Measurements from ENCODE around the gene NFKBIA. TPM values are rescaled to one million over a fixed set of nuclear protein-coding genes. Genes with fewer than 3 reads are reported as not detected.

Gene NFKBIA
- total RNA-seq, 1 donor from 2014 or later, result 41.9 TPM

DNA sequence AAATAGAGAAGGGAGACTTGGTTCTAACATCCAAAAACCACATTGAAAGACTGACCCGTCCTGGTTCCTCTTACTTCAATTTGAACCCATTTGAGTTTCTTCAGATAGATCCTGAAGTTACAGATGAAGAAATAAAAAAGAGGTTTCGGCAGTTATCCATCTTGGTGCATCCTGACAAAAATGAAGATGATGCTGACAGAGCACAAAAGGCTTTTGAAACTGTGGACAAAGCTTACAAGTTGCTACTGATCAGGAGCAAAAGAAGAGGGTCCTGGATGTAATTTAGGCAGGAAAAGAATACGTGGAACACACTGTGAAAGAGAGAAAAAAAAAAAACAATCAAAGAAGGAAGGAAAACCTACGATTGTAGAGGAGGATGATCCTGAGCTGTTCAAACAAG is 25.4 kb upstream of the NFKBIA start:
- H3K27me3 Mint-ChIP-seq (ENCODE audit: unreplicated experiment), result peaks cover 3% of the 10 kb centered on the region
- TF ChIP-seq, protein P1, sequence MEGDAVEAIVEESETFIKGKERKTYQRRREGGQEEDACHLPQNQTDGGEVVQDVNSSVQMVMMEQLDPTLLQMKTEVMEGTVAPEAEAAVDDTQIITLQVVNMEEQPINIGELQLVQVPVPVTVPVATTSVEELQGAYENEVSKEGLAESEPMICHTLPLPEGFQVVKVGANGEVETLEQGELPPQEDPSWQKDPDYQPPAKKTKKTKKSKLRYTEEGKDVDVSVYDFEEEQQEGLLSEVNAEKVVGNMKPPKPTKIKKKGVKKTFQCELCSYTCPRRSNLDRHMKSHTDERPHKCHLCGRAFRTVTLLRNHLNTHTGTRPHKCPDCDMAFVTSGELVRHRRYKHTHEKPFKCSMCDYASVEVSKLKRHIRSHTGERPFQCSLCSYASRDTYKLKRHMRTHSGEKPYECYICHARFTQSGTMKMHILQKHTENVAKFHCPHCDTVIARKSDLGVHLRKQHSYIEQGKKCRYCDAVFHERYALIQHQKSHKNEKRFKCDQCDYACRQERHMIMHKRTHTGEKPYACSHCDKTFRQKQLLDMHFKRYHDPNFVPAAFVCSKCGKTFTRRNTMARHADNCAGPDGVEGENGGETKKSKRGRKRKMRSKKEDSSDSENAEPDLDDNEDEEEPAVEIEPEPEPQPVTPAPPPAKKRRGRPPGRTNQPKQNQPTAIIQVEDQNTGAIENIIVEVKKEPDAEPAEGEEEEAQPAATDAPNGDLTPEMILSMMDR (IDR thresholded peaks at IDR 0.05; ENCODE audit: unreplicated experiment), result no peak
- H3K9me3 Mint-ChIP-seq (ENCODE audit: unreplicated experiment), result no peaks in the 10 kb centered on the region
- H3K4me3 Mint-ChIP-seq (ENCODE audit: unreplicated experiment), result no peak overlapping the region
- no peaks in the 10 kb centered on the region for H3K36me3 Mint-ChIP-seq (ENCODE audit: low read depth, unreplicated experiment)
- DNase-seq (ENCODE audit: low spot score), result no peak
- no peak overlapping the region for H3K27ac Mint-ChIP-seq (ENCODE audit: unreplicated experiment)
- peaks cover 5% of the 10 kb centered on the region for H3K4me1 Mint-ChIP-seq (ENCODE audit: unreplicated experiment)

DNA sequence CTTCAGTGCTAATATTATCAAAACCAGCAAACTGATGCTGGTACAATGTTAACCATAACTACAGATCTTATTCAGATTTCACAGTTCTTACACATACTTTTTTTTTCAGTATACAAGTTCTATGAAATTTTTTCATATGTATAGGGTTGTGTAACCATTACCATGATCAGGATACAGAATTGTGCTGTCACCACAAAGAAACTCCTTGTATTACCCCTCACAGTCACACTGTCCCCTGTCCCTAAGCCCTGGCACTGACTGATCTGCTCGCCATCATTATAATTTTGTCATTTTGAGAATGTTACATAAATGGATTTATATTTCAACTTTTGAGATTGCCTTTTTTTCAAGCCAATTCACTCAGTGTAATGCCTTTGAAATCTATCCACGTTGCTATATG is 21.3 kb upstream of the NFKBIA start:
- H3K36me3 Mint-ChIP-seq (ENCODE audit: low read depth, unreplicated experiment), result no peaks in the 10 kb centered on the region
- H3K27ac Mint-ChIP-seq (ENCODE audit: unreplicated experiment), result no peak overlapping the region
- TF ChIP-seq, protein P1 (IDR thresholded peaks at IDR 0.05; ENCODE audit: unreplicated experiment), result no peak
- DNase-seq (ENCODE audit: low spot score), result no peak
- H3K9me3 Mint-ChIP-seq (ENCODE audit: unreplicated experiment), result no peaks in the 10 kb centered on the region
- no peaks in the 10 kb centered on the region for H3K27me3 Mint-ChIP-seq (ENCODE audit: unreplicated experiment)
- peaks cover 5% of the 10 kb centered on the region for H3K4me1 Mint-ChIP-seq (ENCODE audit: unreplicated experiment)
- H3K4me3 Mint-ChIP-seq (ENCODE audit: unreplicated experiment), result no peak overlapping the region

DNA sequence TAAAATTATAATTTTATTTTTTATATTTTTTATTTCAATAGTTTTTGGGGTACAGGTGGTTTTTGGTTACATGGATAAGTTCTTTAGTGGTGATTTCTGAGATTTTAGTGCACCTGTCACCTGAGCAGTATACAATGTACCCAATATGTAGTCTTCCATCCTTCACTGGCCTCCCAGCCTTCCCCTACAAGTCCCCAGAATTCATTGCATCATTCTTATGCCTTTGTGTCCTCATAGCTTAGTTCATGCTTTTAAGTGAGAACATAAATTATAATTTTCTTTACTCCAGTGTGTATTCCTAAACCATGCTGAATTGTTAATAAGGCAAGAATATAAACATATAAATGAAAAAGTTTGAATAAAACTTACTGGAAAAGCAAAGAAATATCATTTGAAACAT is 19.1 kb upstream of the NFKBIA start:
- TF ChIP-seq, protein P1 (IDR thresholded peaks at IDR 0.05; ENCODE audit: unreplicated experiment), result no peak
- no peaks in the 10 kb centered on the region for H3K4me1 Mint-ChIP-seq (ENCODE audit: unreplicated experiment)
- no peak overlapping the region for H3K4me3 Mint-ChIP-seq (ENCODE audit: unreplicated experiment)

DNA sequence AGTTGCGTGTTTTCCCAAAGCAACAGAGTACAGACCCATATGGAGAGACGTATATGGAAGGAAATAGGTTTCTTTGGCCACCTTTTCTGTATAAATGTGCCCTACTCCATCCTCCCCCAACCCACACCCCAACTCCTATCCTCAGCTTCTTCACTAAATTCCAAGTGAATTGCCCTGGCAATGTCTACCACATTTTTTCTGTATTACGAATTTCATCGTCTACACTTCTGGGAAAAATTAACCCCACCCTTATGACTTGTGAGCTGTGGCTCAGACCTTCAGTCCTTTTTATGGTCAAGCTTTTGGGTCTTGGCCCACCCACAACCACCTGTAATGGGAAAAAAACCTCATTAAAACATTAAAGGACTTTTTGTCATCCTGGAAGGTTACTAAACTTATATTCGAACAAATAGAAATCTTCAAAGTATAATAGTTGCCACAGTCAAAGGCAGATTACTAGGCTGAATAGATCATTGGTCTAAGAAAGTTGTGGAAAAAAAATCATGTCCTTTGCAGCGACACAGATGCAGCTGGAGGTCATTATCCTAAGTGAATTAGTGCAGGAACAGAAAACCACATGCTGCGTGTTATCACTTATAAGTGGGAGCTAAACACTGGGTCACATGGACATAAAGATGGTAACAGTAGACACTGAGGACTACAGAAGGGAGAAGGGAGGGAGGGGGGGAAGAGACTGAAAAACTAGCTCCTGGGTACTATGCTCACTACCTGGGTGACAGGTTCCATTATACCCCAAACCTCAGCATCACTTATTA is 15.7 kb upstream of the NFKBIA start:
- Mint-ChIP-seq H3K9me3 (ENCODE audit: unreplicated experiment) (no peaks in the 10 kb centered on the region), H3K4me1 (ENCODE audit: unreplicated experiment) (no peaks in the 10 kb centered on the region), H3K27ac (ENCODE audit: unreplicated experiment) (no peak overlapping the region), H3K4me3 (ENCODE audit: unreplicated experiment) (no peak overlapping the region), H3K36me3 (ENCODE audit: low read depth, unreplicated experiment) (no peaks in the 10 kb centered on the region), H3K27me3 (ENCODE audit: unreplicated experiment) (peaks cover 6% of the 10 kb centered on the region)
- TF ChIP-seq, protein P1 (IDR thresholded peaks at IDR 0.05; ENCODE audit: unreplicated experiment), result no peak
- no peak for DNase-seq (ENCODE audit: low spot score)

More for the DNA sequence above, 19.1 kb upstream of the NFKBIA start:
- Mint-ChIP-seq H3K36me3 (ENCODE audit: low read depth, unreplicated experiment) (no peaks in the 10 kb centered on the region), H3K27ac (ENCODE audit: unreplicated experiment) (no peak overlapping the region), H3K27me3 (ENCODE audit: unreplicated experiment) (no peaks in the 10 kb centered on the region), H3K9me3 (ENCODE audit: unreplicated experiment) (no peaks in the 10 kb centered on the region)
- no peak for DNase-seq (ENCODE audit: low spot score)

DNA sequence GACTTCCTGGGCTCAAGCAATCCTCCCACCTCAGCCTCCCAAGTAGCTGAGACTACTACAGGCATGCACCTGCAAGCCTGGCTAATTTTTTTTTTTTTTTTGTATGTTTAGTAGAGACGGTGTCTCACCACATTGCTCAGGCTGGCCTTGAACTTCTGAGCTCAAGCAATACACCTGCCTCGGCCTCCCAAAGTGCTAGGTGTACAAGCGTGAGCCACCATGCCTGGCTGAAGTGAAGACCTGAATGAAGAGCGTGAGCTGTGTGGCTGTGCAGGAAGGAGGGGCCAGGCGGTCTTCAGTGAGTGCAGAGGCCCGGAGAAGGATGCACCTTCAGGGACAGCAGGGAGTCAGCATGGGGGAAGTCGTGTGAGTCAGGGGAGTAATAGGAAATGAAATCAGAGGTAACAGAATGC is 14.9 kb upstream of the NFKBIA start:
- Mint-ChIP-seq H3K4me1 (ENCODE audit: unreplicated experiment) (peaks cover 5% of the 10 kb centered on the region), H3K9me3 (ENCODE audit: unreplicated experiment) (no peaks in the 10 kb centered on the region), H3K27me3 (ENCODE audit: unreplicated experiment) (peaks cover 9% of the 10 kb centered on the region), H3K27ac (ENCODE audit: unreplicated experiment) (no peak overlapping the region), H3K4me3 (ENCODE audit: unreplicated experiment) (no peak overlapping the region), H3K36me3 (ENCODE audit: low read depth, unreplicated experiment) (no peaks in the 10 kb centered on the region)
- DNase-seq (ENCODE audit: low spot score), result no peak
- TF ChIP-seq, protein P1 (IDR thresholded peaks at IDR 0.05; ENCODE audit: unreplicated experiment), result no peak

Measured in endothelial cell (in vitro differentiated cells).